HCT116 (cell line): Measurements from ENCODE around the gene ZNF85.

Source experiments
- CBX3 ChIP-seq: IDR thresholded peaks from 2 replicates; pipeline ENCODE4 v1.6.1; 2012; ENCODE audit warnings: low read depth
- CTCF ChIP-seq, 3 experiments: fragments of 200-600 bp in 1 of 3; sonication (generic) in 1 of 3; IDR thresholded peaks in 2 of 3; conservative IDR thresholded peaks in 1 of 3; 2 replicates each; pipeline ENCODE4 v1.5.1; 2012 to 2017; ENCODE audit warnings: low read depth in 2 of 3, low read length in 2 of 3, antibody characterized with exemption in 1 of 3, borderline replicate concordance in 1 of 3, control low read depth in 1 of 3, mild to moderate bottlenecking in 1 of 3, mixed read lengths in 1 of 3, mixed run types in 1 of 3, moderate library complexity in 1 of 3; ENCODE audit not compliant: insufficient read depth in 1 of 3
- ELF1 ChIP-seq: IDR thresholded peaks from 2 replicates; pipeline ENCODE4 v1.6.1; 2012; ENCODE audit warnings: low read depth, borderline replicate concordance
- EZH2phosphoT487 ChIP-seq: fragments of 200-600 bp; IDR thresholded peaks from 2 replicates; pipeline ENCODE4 v1.6.1; 2018; ENCODE audit warnings: antibody characterized with exemption, borderline replicate concordance
- POLR2A ChIP-seq: IDR thresholded peaks from 2 replicates; pipeline ENCODE4 v1.7.0; 2011; ENCODE audit warnings: borderline replicate concordance; ENCODE audit not compliant: insufficient read depth, insufficient read length; ENCODE audit errors: extremely low read depth
- POLR2AphosphoS5 ChIP-seq: IDR thresholded peaks from 2 replicates; pipeline ENCODE4 v1.6.1; 2011; ENCODE audit warnings: mild to moderate bottlenecking, low read depth, low read length, moderate library complexity
- RAD21 ChIP-seq: IDR thresholded peaks from 2 replicates; pipeline ENCODE4 v1.6.1; 2012; ENCODE audit warnings: low read depth, mild to moderate bottlenecking
- SP1 ChIP-seq: IDR thresholded peaks from 2 replicates; pipeline ENCODE4 v1.6.1; 2012; ENCODE audit warnings: low read depth
- ZFX ChIP-seq: fragments of 450-650 bp; IDR thresholded peaks from 2 replicates; pipeline ENCODE4 v1.6.1; 2017

GRCh38 chr19:20928371-20928770 lies 5.3 kb downstream of the ZNF85 start:
- TF ChIP-seq EZH2phosphoT487, result no peak
- TF ChIP-seq CTCF (IDR thresholded peaks at IDR 0.05 in 2 of 3, conservative IDR thresholded peaks at IDR 0.05 in 1 of 3; ENCODE audit: borderline replicate concordance in 1 of 3, insufficient read depth in 1 of 3, low read depth in 2 of 3, low read length in 2 of 3), result no peak
- no peak for TF ChIP-seq ELF1
- no peak for TF ChIP-seq CBX3
- TF ChIP-seq POLR2A, result no peak
- TF ChIP-seq POLR2AphosphoS5, result no peak
- TF ChIP-seq SP1, result no peak
- TF ChIP-seq ZFX, result no peak
- TF ChIP-seq RAD21, result no peak
